GM21717 (cell line): ENCODE measurements around the gene SMOC2.

Source experiments
- ATAC-seq: cut with Tn5 transposase; IDR thresholded peaks from one replicate; pipeline ENCODE4 v1.9.1; 2021; ENCODE audit warnings: mild to moderate bottlenecking, moderate library complexity; ENCODE audit not compliant: unreplicated experiment

SMOC2 gene

GRCh38 chr6:168415098-168415992, 25.6 kb upstream of the SMOC2 start:
- no peak for ATAC-seq

DNA sequence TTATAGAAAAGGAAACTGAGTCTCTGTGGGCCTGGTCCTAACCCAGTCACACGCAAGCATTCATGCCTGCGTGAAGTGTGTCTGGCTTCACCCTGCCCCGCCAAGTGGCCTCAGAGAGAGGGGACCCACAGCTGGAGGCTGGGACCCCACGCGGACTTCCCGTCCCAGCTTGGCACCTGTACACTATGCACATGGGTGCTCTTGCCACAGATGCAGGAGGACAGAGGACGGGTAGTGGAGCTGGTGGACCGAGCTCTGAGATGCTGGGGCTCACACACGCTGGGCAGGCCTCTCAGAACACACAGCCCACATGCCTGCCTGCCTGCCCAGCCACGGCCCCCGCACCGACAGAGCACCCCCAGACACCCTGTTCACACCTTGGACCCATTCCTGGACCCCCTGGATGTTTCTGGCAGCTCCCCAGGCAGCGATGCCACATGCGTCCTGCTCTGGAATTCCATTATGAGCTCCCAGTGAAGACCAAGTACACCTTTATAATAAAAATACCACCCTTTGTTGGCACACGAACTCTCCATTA, 24.9 kb upstream of the SMOC2 start:
- no peak for ATAC-seq

GRCh38 chr6:168416531-168416930, 24.5 kb upstream of the SMOC2 start:
- ATAC-seq = no peak

- no peak for ATAC-seq
Measured at GRCh38 chr6:168417191-168417590, 23.8 kb upstream of the SMOC2 start.

- ATAC-seq = no peak
Measured at GRCh38 chr6:168417679-168418557, 23.1 kb upstream of the SMOC2 start.

GRCh38 chr6:168418711-168419121, 22.3 kb upstream of the SMOC2 start:
- ATAC-seq = no peak

DNA sequence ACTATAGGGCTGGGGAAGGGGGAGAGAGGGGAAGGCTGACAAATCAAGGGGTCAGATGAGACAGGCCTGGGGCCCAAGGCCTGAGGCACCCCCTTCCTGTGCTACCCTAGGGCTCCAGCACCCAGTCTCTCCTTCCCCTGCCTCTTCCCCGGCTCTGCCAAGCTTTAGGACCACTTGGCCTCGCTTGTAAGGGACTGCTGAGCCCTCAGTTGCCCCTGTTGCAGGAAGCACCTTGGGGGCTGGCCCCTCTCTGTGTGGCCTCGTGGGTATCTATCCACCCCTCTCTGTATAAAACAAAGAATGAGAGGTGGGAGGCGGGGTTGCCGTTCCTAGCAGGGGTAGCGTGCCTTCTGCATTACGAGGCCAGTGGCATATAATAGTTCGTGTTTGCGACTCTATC, 21.4 kb upstream of the SMOC2 start:
- no peak for ATAC-seq

GRCh38 chr6:168420084-168420483, 20.9 kb upstream of the SMOC2 start:
- no peak for ATAC-seq

GRCh38 chr6:168420706-168421105, 20.3 kb upstream of the SMOC2 start:
- no peak for ATAC-seq

- ATAC-seq = no peak
Measured at GRCh38 chr6:168427184-168427583, 13.8 kb upstream of the SMOC2 start.

GRCh38 chr6:168428052-168428826, 12.7 kb upstream of the SMOC2 start:
- no peak for ATAC-seq

DNA sequence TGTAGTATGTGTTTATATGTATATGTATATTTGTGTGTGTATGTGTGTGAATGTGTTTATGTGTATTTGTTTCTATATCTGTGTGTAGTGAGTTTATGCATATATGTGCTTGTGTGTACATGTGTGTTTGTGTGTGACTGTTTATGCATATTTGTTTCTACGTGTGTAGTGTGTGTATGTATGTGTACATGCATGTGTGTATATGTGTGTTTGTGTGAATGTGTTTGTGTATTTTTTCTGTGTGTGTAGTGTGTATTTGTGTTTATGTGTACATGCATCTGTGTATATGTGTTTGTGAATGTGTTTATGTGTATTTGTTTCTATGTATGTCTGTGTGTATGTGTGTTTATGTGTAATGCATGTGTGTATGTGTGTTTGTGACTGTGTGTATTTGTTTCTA, 12.1 kb upstream of the SMOC2 start:
- no peak for ATAC-seq

DNA sequence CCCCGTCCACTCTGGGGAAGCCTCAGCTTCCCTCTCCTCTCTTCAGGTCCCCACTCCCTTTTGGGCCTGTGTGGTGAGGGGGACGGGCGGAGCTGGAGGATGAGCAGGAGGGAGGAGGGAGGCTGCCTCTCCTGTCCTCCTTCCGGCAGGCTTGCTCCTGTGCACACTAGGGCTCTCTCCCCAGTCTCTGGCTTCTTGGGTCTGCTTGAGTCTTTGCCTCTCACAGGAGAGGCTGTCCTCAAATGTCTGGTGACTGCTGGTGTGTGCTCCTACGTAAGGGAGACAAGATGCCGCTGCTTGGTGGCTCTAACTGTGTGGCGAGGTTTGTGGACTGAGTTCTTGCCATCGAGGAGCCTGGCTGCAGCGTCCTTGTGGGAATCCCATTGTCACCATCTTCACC, 8.8 kb upstream of the SMOC2 start:
- ATAC-seq = no peak

DNA sequence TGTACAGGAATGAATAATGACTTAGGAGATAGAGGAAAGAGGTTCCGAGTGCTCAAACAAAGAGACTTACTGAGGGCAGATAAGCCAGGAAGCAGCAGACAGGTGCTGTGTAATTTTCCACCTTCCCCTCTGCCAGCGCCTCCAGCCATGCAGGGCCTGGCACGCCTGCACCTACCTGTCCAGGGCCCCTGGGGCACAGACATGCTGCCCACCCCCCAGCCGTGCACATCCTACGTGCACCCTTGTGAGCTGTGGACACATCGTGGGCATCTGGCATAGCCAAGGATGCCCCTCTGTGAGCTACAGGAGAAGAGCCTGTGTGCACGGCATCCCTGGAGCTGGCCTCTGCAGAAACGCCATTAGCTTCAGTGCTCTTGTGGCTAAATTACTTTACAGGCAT, 7.1 kb upstream of the SMOC2 start:
- no peak for ATAC-seq

GRCh38 chr6:168434505-168434904, 6.5 kb upstream of the SMOC2 start:
- ATAC-seq = no peak

- no peak for ATAC-seq
Measured at GRCh38 chr6:168437751-168438150, 3.2 kb upstream of the SMOC2 start.

- no peak for ATAC-seq
Measured at GRCh38 chr6:168438783-168439520, 2.0 kb upstream of the SMOC2 start.

DNA sequence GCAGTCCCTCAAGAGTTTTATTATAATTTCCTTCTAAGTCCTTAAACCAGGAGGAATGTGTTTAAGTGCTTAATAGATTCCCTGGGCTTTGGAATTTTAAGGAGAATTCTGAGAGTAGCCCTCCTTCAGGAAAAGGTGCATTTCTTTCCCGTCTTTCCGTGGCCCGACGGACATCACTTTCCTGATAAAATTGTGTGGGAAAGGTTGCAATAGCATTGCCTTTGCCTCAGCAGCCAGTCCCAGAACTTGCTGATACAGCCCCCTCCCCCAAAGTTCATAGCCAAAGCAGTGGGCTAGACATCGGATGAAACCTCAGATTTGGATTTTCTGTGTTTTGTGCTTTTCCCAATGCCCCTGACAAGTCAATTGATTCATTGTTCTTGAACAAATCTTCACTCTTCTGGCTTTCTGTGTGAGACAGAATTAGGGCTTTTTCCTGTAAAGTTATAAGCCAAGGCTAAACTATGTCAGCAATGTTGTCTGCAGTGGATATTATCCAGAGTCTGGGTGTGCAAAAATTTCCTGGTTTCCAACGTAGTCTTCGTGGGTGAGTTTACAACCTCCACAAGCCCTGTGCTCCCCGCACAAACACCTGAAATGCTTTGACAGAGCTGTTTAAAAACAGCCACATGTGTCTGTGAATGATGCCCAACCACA, 1.1 kb upstream of the SMOC2 start:
- ATAC-seq = no peak
